Ovary (tissue), 9 donors: ENCODE data around the gene BNC2. TPM values are rescaled to one million over a fixed set of nuclear protein-coding genes. Genes with fewer than 3 reads are reported as not detected.

Source experiments
- DNase-seq, 5 donors: peaks; one replicate each; pipeline ENCODE4 v3.0.0-alpha.2; 2019 to 2020
- H3K27ac ChIP-seq, 2 donors: fragments of 200-600 bp; one replicate each; pipeline versions ENCODE4 v1.5.1 to v1.8.0; 2019 to 2022
- H3K27me3 ChIP-seq: fragments of 200-600 bp; one replicate; pipeline ENCODE4 v1.8.0; 2022
- H3K36me3 ChIP-seq: fragments of 200-600 bp; sonication (generic); one replicate; pipeline ENCODE4 v1.5.1; 2019
- H3K4me1 ChIP-seq: one replicate; pipeline ENCODE4 v1.8.1; 2013; ENCODE audit warnings: mild to moderate bottlenecking, moderate library complexity; ENCODE audit not compliant: insufficient read depth
- H3K4me3 ChIP-seq: fragments of 200-600 bp; sonication (generic); one replicate; pipeline ENCODE4 v1.5.1; 2017
- H3K9me3 ChIP-seq, 2 donors: fragments of 200-600 bp in 1 of 2; sonication (generic) in 1 of 2; one replicate each; pipeline versions ENCODE4 v1.5.1 to v1.8.1; 2013 to 2019; ENCODE audit warnings: mild to moderate bottlenecking in 1 of 2, moderate library complexity in 1 of 2
- EP300 ChIP-seq: sonication (generic); formaldehyde crosslinking; IDR thresholded peaks from one replicate; pipeline ENCODE4 v1.6.1; 2017; ENCODE audit warnings: antibody characterized with exemption
- POLR2A ChIP-seq: fragments of 450-650 bp; IDR thresholded peaks from one replicate; pipeline ENCODE4 v1.6.1; 2017; ENCODE audit warnings: antibody characterized with exemption, mild to moderate bottlenecking, moderate library complexity
- WGBS, 3 donors: extraction: QIAGEN DNeasy Blood & Tissue Kit in 1 of 3; methylation state at CpG; one replicate each; pipeline versions ENCODE4 v1.1.5 to v1.1.7; 2013 to 2017; 5-methylcytosine and 5-hydroxymethylcytosine counted together
- intact Hi-C, 4 donors: fragments of 100-400 bp; cut with DNase I; formaldehyde crosslinking; loops; one replicate each; pipeline versions ENCODE4 v1.11.0 to v1.15.1; 2022 to 2023
- polyA plus RNA-seq, 2 donors: library from polyadenylated mRNA; stranded (reverse); fragments of 200-250 nt in 1 of 2; fragments of 350-450 nt in 1 of 2; fragmentation: Illumina TruSeq in 1 of 2; extraction: RNeasy Lipid Tissue Mini Kit (QIAGEN cat#74804) in 1 of 2; gene quantifications; one replicate each; pipeline ENCODE4 v1.2.3, GENCODE V29; 2013 to 2014
- total RNA-seq, 7 donors: library from RNA; depleted of rRNA in 2 of 7; stranded (reverse); fragments of >200 nt in 2 of 7; fragmentation: NEBNext Ultra II Directional in 3 of 7; extraction: Animal tissue kit (Norgen Biotek cat#: 25700) in 3 of 7; gene quantifications; one replicate each; pipeline versions ENCODE4 v1.1.0 to v1.2.4, GENCODE V29; 2016 to 2023
- TF ChIP-seq, protein P1 (sequence below), 3 donors: fragments of 450-650 bp in 2 of 3; fragments of 200-600 bp in 1 of 3; IDR thresholded peaks; one replicate each; pipeline versions ENCODE4 v1.5.1 to v1.8.0; 2016 to 2022; ENCODE audit warnings: antibody characterized with exemption in 3 of 3, mild to moderate bottlenecking in 1 of 3
- donor health status: DM: no; HTN: no; CAD: no; lungs with moderate emphysema.
- donor health status: DM: no; HTN: no; CAD: no.
- donor health status: Bipolar disorder and iron deficiency.
- donor health status: DM: yes; HTN: yes; CAD: no.
- donor health status: DM: no; HTN: no; CAD: no.
- donor health status: DM: yes; HTN: yes; CAD: no.

The BNC2 gene
- total and polyA plus RNA-seq, 9 donors, result 17.2 to 232 (median 197) TPM

DNA sequence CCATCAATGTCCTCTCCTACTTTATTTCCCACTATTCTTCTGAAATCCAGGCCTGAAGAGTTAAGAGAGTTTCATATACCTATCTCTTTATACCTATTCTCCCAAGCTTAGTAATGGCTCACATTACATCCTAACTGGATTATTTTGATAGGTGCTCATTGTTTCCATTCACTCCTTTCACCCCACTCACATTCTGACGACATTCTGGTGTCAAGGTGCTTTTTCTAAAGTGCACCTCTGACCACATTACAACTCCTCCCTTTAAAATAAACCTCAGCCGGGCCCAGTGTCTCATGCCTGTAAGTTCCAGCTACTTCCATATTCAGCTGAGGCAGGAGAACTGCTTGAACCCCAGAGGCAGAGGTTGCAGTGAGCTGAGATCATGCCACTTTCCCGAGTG lies 417.1 kb downstream of the BNC2 start:
- Histone ChIP-seq H3K27me3 (no peaks in the 10 kb centered on the region), H3K27ac (no peak overlapping the region), H3K9me3 (no peaks in the 10 kb centered on the region), H3K4me3 (no peak overlapping the region), H3K36me3 (no peaks in the 10 kb centered on the region), H3K4me1 (peaks cover 9% of the 10 kb centered on the region)
- WGBS, 3 donors, result 63 to 69% (median 66%) methylated on average over 3 of the region's 3 CpGs
- intact Hi-C loops, result no loop called here
- DNase-seq, result no peak
- TF ChIP-seq, protein P1, sequence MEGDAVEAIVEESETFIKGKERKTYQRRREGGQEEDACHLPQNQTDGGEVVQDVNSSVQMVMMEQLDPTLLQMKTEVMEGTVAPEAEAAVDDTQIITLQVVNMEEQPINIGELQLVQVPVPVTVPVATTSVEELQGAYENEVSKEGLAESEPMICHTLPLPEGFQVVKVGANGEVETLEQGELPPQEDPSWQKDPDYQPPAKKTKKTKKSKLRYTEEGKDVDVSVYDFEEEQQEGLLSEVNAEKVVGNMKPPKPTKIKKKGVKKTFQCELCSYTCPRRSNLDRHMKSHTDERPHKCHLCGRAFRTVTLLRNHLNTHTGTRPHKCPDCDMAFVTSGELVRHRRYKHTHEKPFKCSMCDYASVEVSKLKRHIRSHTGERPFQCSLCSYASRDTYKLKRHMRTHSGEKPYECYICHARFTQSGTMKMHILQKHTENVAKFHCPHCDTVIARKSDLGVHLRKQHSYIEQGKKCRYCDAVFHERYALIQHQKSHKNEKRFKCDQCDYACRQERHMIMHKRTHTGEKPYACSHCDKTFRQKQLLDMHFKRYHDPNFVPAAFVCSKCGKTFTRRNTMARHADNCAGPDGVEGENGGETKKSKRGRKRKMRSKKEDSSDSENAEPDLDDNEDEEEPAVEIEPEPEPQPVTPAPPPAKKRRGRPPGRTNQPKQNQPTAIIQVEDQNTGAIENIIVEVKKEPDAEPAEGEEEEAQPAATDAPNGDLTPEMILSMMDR (IDR thresholded peaks at IDR 0.05), result no peak
- TF ChIP-seq EP300 (no peak), POLR2A (no peak)

DNA sequence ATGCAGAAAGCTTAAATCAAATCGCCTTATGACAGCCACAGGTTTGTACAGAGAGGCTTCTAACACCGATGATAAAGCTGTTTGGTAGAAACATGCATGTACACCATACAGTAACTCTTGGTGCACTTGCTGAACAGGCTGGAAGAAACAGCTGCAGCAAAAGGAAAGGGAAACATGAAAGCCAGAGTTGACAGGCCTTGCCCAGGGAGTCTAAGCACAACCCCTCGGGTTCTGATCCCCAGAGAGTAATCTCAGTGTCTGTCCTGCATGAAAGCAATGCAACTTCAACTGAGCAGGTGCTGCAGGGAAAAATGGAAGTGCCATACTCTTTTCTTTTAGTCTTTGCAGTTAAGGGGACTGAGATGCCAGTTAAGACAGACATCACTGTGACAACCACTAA lies 419.9 kb downstream of the BNC2 start:
- H3K4me1 ChIP-seq, result peaks cover 6% of the 10 kb centered on the region
- no peak overlapping the region for H3K4me3 ChIP-seq
- no peak for TF ChIP-seq EP300
- TF ChIP-seq, protein P1 (IDR thresholded peaks at IDR 0.05), result no peak
- no peak for TF ChIP-seq POLR2A
- no peak overlapping the region for H3K27ac ChIP-seq
- DNase-seq, result no peak
- no peaks in the 10 kb centered on the region for H3K27me3 ChIP-seq
- H3K9me3 ChIP-seq, result no peaks in the 10 kb centered on the region
- intact Hi-C loops, result no loop called here
- no peaks in the 10 kb centered on the region for H3K36me3 ChIP-seq
- WGBS, 3 donors, result 60 to 65% (median 61%) methylated on average over 3 of the region's 3 CpGs

DNA sequence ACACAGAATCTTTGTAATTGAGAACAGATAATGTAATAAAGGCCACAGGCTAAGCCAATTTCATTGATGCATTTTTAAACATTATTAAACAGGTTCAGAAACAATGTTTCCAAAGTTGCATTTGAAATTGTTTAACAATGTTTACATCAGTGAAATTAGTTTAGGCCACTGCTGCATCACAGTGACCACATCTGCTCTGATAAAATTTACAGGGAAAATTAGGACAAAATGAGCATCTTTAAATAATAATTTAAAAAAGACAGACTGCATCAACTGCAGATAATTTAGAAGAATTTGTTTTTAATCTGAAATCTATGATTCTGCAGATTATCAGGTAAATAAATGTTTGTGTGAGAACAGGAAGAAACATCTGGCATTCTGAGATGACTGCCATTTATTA lies 420.4 kb downstream of the BNC2 start:
- Histone ChIP-seq H3K9me3 (no peaks in the 10 kb centered on the region), H3K4me3 (no peak overlapping the region), H3K4me1 (peaks cover 6% of the 10 kb centered on the region), H3K36me3 (no peaks in the 10 kb centered on the region), H3K27ac (no peak overlapping the region), H3K27me3 (no peaks in the 10 kb centered on the region)
- TF ChIP-seq EP300 (no peak), POLR2A (no peak)
- TF ChIP-seq, protein P1 (IDR thresholded peaks at IDR 0.05), result no peak
- no peak for DNase-seq
- intact Hi-C loops, result no loop called here

DNA sequence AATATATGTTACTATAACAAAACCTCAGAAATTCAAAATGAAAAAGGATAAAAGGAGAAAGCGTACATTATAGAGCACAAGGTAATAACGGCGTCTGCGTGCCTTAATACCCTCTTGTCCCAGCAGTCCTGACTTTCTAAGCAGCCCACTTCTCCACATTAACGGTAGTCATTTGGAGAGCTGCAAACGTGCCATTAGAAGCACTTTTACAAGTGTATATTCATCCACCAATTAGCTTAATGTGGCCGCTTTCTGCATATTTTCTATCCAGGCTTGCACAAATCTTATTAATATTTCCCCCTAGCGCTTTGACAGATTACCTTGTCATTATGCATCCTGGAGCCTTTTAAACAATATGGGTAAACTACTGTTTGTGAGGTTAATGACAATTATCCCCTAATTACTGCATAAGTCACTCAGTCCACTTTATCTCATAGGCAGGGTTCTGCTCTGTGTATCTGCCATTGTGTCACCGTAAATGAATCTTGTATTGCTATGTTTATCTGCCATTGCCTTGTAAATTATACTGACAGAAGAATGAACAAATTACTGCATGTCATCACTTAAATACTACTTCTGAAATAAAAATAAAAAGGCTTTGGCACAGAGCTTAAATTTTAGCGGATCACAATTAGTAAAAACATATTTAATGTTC lies 421.3 kb downstream of the BNC2 start:
- no peak overlapping the region for H3K27ac ChIP-seq
- intact Hi-C loops, result no loop called here
- 87 to 89% (median 88%) methylated on average over 10 of the region's 10 CpGs for WGBS, 3 donors
- H3K4me3 ChIP-seq, result no peak overlapping the region
- H3K9me3 ChIP-seq, result no peaks in the 10 kb centered on the region
- no peak for DNase-seq
- no peaks in the 10 kb centered on the region for H3K27me3 ChIP-seq
- H3K36me3 ChIP-seq, result no peaks in the 10 kb centered on the region
- peaks cover 6% of the 10 kb centered on the region for H3K4me1 ChIP-seq
- no peak for TF ChIP-seq EP300
- TF ChIP-seq, protein P1 (IDR thresholded peaks at IDR 0.05), result no peak
